Measurements from ENCODE around the gene ARID1A. TPM values are rescaled to one million over a fixed set of nuclear protein-coding genes. Genes with fewer than 3 reads are reported as not detected.

The ARID1A gene
- total RNA-seq, 1 experiment from 2014 or later, result 56.9 TPM

DNA sequence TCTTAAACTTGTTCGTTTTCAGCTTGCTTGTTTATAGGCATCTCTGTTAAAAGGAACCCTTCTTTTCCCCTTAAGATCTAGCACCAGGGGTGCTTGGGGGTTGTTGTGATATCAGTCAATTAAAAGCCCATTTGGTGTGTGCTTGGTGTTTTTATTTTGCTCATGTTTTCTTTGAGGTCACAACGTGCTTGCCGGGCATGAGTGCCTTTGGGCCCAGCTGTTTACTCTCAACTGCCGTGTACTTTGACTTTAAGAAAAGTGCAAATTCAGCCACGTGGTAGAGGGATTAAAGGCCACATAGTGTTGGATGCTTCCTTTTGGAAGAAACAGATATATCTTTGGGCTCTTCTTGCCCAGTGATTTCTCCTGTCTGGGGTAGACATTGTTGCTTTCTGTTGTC is 10.5 kb downstream of the ARID1A start:
- H3K4me1 Mint-ChIP-seq (ENCODE audit: insufficient read depth, unreplicated experiment), result peaks cover 28% of the 10 kb centered on the region
- no peaks in the 10 kb centered on the region for H3K9me3 Mint-ChIP-seq (ENCODE audit: unreplicated experiment)
- no TSS peak for BruUV-seq (replicated peaks)
- H3K36me3 Mint-ChIP-seq (ENCODE audit: insufficient read depth, unreplicated experiment), result peaks cover 27% of the 10 kb centered on the region
- peak overlapping the region; percentile 63 for H3K27ac Mint-ChIP-seq (ENCODE audit: low read depth, unreplicated experiment)
- peak overlapping the region; percentile 30 for H3K4me3 Mint-ChIP-seq (ENCODE audit: unreplicated experiment)
- POLR2A ChIA-PET, result interaction anchor here (1.4 to 4.4 kb wide), 6 partner anchors 8 to 29 kb away, joined by 4 to 28 read pairs (median 7); partner anchors contain the start of gene ARID1A
- TF ChIP-seq, protein P1, sequence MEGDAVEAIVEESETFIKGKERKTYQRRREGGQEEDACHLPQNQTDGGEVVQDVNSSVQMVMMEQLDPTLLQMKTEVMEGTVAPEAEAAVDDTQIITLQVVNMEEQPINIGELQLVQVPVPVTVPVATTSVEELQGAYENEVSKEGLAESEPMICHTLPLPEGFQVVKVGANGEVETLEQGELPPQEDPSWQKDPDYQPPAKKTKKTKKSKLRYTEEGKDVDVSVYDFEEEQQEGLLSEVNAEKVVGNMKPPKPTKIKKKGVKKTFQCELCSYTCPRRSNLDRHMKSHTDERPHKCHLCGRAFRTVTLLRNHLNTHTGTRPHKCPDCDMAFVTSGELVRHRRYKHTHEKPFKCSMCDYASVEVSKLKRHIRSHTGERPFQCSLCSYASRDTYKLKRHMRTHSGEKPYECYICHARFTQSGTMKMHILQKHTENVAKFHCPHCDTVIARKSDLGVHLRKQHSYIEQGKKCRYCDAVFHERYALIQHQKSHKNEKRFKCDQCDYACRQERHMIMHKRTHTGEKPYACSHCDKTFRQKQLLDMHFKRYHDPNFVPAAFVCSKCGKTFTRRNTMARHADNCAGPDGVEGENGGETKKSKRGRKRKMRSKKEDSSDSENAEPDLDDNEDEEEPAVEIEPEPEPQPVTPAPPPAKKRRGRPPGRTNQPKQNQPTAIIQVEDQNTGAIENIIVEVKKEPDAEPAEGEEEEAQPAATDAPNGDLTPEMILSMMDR (IDR thresholded peaks at IDR 0.05; ENCODE audit: unreplicated experiment), result no peak
- DNase-seq (ENCODE audit: unreplicated experiment), result no peak
- no peaks in the 10 kb centered on the region for H3K27me3 Mint-ChIP-seq (ENCODE audit: insufficient read depth, unreplicated experiment)
- intact Hi-C loops (cut with micrococcal nuclease), result no loop called here
- CTCF ChIA-PET, result interaction anchor here (0.6 to 2.8 kb wide), 4 partner anchors 20 to 1462 kb away, joined by 3 to 8 read pairs (median 4); no protein-coding TSS in a partner anchor

- H3K27me3 Mint-ChIP-seq (ENCODE audit: insufficient read depth, unreplicated experiment), result no peaks in the 10 kb centered on the region
These were observed 15.0 kb downstream of the ARID1A start for GRCh38 chr1:26710811-26711210.

DNA sequence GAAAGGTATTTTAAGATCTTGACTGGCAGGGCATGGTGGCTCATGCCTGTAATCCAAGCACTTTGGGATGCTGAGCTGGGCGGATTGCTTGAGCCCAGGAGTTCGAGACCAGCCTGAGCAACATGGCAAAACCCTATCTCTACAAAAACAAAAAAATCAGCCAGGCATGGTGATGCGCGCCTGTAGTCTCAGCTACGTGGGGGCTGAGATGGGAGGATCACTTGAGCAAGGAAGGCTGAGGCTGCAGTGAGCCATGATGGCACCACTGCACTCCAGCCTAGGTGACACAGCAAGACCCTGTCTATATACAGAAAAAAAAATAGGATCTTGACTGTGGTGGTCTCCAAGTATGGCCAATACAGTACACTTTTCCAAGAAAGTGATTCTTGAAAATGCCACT is 16.0 kb downstream of the ARID1A start:
- no peak overlapping the region for H3K4me3 Mint-ChIP-seq (ENCODE audit: unreplicated experiment)
- CTCF ChIA-PET, result interaction anchor here (0.6 kb wide), 1 partner anchor 9 kb away, joined by 4 read pairs; no protein-coding TSS in a partner anchor
- no peaks in the 10 kb centered on the region for H3K9me3 Mint-ChIP-seq (ENCODE audit: unreplicated experiment)
- TF ChIP-seq, protein P1 (IDR thresholded peaks at IDR 0.05; ENCODE audit: unreplicated experiment), result no peak
- H3K27ac Mint-ChIP-seq (ENCODE audit: low read depth, unreplicated experiment), result no peak overlapping the region
- intact Hi-C loops (cut with micrococcal nuclease), result no loop called here
- peaks cover 11% of the 10 kb centered on the region for H3K4me1 Mint-ChIP-seq (ENCODE audit: insufficient read depth, unreplicated experiment)
- BruUV-seq (replicated peaks), result no TSS peak
- H3K36me3 Mint-ChIP-seq (ENCODE audit: insufficient read depth, unreplicated experiment), result peaks cover 50% of the 10 kb centered on the region
- no peaks in the 10 kb centered on the region for H3K27me3 Mint-ChIP-seq (ENCODE audit: insufficient read depth, unreplicated experiment)
- POLR2A ChIA-PET, result no interaction called here
- DNase-seq (ENCODE audit: unreplicated experiment), result no peak

More at GRCh38 chr1:26710811-26711210, 15.0 kb downstream of the ARID1A start:
- CTCF ChIA-PET, result no interaction called here
- intact Hi-C loops (cut with micrococcal nuclease), result no loop called here
- TF ChIP-seq, protein P1 (IDR thresholded peaks at IDR 0.05; ENCODE audit: unreplicated experiment), result no peak
- Mint-ChIP-seq H3K36me3 (ENCODE audit: insufficient read depth, unreplicated experiment) (peaks cover 50% of the 10 kb centered on the region), H3K27ac (ENCODE audit: low read depth, unreplicated experiment) (no peak overlapping the region), H3K4me3 (ENCODE audit: unreplicated experiment) (no peak overlapping the region), H3K4me1 (ENCODE audit: insufficient read depth, unreplicated experiment) (peaks cover 20% of the 10 kb centered on the region), H3K9me3 (ENCODE audit: unreplicated experiment) (no peaks in the 10 kb centered on the region)
- DNase-seq (ENCODE audit: unreplicated experiment), result no peak
- no TSS peak for BruUV-seq (replicated peaks)
- POLR2A ChIA-PET, result interaction anchor here (1.0 kb wide), 1 partner anchor 13 kb away, joined by 3 read pairs; no protein-coding TSS in a partner anchor

GRCh38 chr1:26717017-26717491 is 21.2 kb downstream of the ARID1A start:
- Mint-ChIP-seq H3K27ac (ENCODE audit: low read depth, unreplicated experiment) (peak overlapping the region; percentile 67), H3K4me1 (ENCODE audit: insufficient read depth, unreplicated experiment) (peaks cover 8% of the 10 kb centered on the region), H3K36me3 (ENCODE audit: insufficient read depth, unreplicated experiment) (peaks cover 34% of the 10 kb centered on the region), H3K9me3 (ENCODE audit: unreplicated experiment) (no peaks in the 10 kb centered on the region), H3K27me3 (ENCODE audit: insufficient read depth, unreplicated experiment) (no peaks in the 10 kb centered on the region), H3K4me3 (ENCODE audit: unreplicated experiment) (no peak overlapping the region)
- intact Hi-C loops (cut with micrococcal nuclease), result no loop called here
- CTCF ChIA-PET, result interaction anchor here (0.7 to 3.0 kb wide), 4 partner anchors 12 to 154 kb away, joined by 3 to 9 read pairs (median 4); no protein-coding TSS in a partner anchor
- peak; percentile 45 for DNase-seq (ENCODE audit: unreplicated experiment)
- POLR2A ChIA-PET, result interaction anchor here (0.7 to 6.0 kb wide), 9 partner anchors 11 to 83 kb away, joined by 3 to 63 read pairs (median 4); partner anchors contain the start of gene PIGV
- BruUV-seq (replicated peaks), result no TSS peak
- TF ChIP-seq, protein P1 (IDR thresholded peaks at IDR 0.05; ENCODE audit: unreplicated experiment), result no peak
